H9 (cell line): ENCODE measurements around the gene VIPR1. TPM values are rescaled to one million over a fixed set of nuclear protein-coding genes. Genes with fewer than 3 reads are reported as not detected.

Source experiments
- DNase-seq: peaks from one replicate; pipeline ENCODE4 v3.0.0-alpha.2; 2017
- H2AFZ ChIP-seq: one replicate; pipeline ENCODE4 v1.6.1; 2013; ENCODE audit warnings: mild to moderate bottlenecking, low read length, control low read depth, moderate library complexity
- H2AK5ac ChIP-seq: 2 replicates; pipeline ENCODE4 v1.6.1; 2013; ENCODE audit warnings: low read length, control low read depth, mixed read lengths; ENCODE audit not compliant: insufficient read length
- H2BK120ac ChIP-seq: one replicate; pipeline ENCODE4 v1.6.1; 2013; ENCODE audit warnings: low read depth, mild to moderate bottlenecking, low read length, control low read depth, inconsistent platforms; ENCODE audit not compliant: poor library complexity, severe bottlenecking
- H2BK12ac ChIP-seq: 2 replicates; pipeline ENCODE4 v1.6.1; 2013; ENCODE audit warnings: low read length, control low read depth, mixed read lengths, low read depth; ENCODE audit not compliant: insufficient read length
- H2BK15ac ChIP-seq: 2 replicates; pipeline ENCODE4 v1.6.1; 2013; ENCODE audit warnings: low read depth, low read length, control low read depth
- H2BK20ac ChIP-seq: one replicate; pipeline ENCODE4 v1.6.1; 2013; ENCODE audit warnings: low read depth, mild to moderate bottlenecking, low read length, control low read depth, inconsistent platforms; ENCODE audit not compliant: poor library complexity, severe bottlenecking
- H2BK5ac ChIP-seq: 2 replicates; pipeline ENCODE4 v1.6.1; 2013; ENCODE audit warnings: low read length, control low read depth, mixed read lengths; ENCODE audit not compliant: insufficient read length
- H3K14ac ChIP-seq: 2 replicates; pipeline ENCODE4 v1.6.1; 2013; ENCODE audit warnings: low read length, control low read depth; ENCODE audit not compliant: insufficient read depth
- H3K18ac ChIP-seq: 2 replicates; pipeline ENCODE4 v1.6.1; 2013; ENCODE audit warnings: low read depth, mild to moderate bottlenecking, mixed read lengths, low read length, control low read depth; ENCODE audit not compliant: insufficient read length
- H3K23ac ChIP-seq: 2 replicates; pipeline ENCODE4 v1.6.1; 2013; ENCODE audit warnings: low read length, control low read depth, mixed read lengths, low read depth; ENCODE audit not compliant: insufficient read length
- H3K23me2 ChIP-seq: 2 replicates; pipeline ENCODE4 v1.6.1; 2013; ENCODE audit warnings: low read depth, mild to moderate bottlenecking, mixed read lengths, low read length, control low read depth; ENCODE audit not compliant: insufficient read length, poor library complexity, severe bottlenecking
- H3K27ac ChIP-seq: 2 replicates; pipeline ENCODE4 v1.5.1; 2013; ENCODE audit warnings: low read length, control low read depth, mixed read lengths, low read depth; ENCODE audit not compliant: insufficient read length
- H3K27me3 ChIP-seq: 2 replicates; pipeline ENCODE4 v1.6.1; 2013; ENCODE audit warnings: low read length, control low read depth, inconsistent platforms; ENCODE audit not compliant: insufficient read depth
- H3K4ac ChIP-seq: 2 replicates; pipeline ENCODE4 v1.6.1; 2013; ENCODE audit warnings: low read depth, mild to moderate bottlenecking, control low read depth, inconsistent platforms, low read length, moderate library complexity
- H3K4me1 ChIP-seq: 2 replicates; pipeline ENCODE4 v1.6.1; 2013; ENCODE audit warnings: low read length, control low read depth, inconsistent platforms; ENCODE audit not compliant: insufficient read depth
- H3K4me2 ChIP-seq: 2 replicates; pipeline ENCODE4 v1.6.1; 2013; ENCODE audit warnings: low read length, control low read depth, mixed read lengths; ENCODE audit not compliant: insufficient read length, insufficient read depth
- H3K56ac ChIP-seq: 2 replicates; pipeline ENCODE4 v1.6.1; 2013; ENCODE audit warnings: low read depth, mild to moderate bottlenecking, mixed read lengths, low read length, control low read depth; ENCODE audit not compliant: insufficient read length
- H3K79me1 ChIP-seq: 2 replicates; pipeline ENCODE4 v1.6.1; 2013; ENCODE audit warnings: low read depth, mild to moderate bottlenecking, moderate library complexity, low read length, control low read depth, inconsistent platforms; ENCODE audit not compliant: insufficient read depth, poor library complexity, severe bottlenecking
- H3K79me2 ChIP-seq: 2 replicates; pipeline ENCODE4 v1.6.1; 2013; ENCODE audit warnings: low read length, control low read depth, inconsistent platforms; ENCODE audit not compliant: insufficient read depth
- H3K9ac ChIP-seq: 2 replicates; pipeline ENCODE4 v1.6.1; 2013; ENCODE audit warnings: low read length, control low read depth, mixed read lengths; ENCODE audit not compliant: insufficient read length; ENCODE audit errors: extremely low read depth
- H3K9me3 ChIP-seq: one replicate; pipeline ENCODE4 v1.6.1; 2013; ENCODE audit warnings: low read depth, low read length, inconsistent platforms; ENCODE audit not compliant: control insufficient read depth
- H3T11ph ChIP-seq: one replicate; pipeline ENCODE4 v1.6.1; 2013; ENCODE audit warnings: mild to moderate bottlenecking, low read length, control low read depth, inconsistent platforms
- H4K20me1 ChIP-seq: one replicate; pipeline ENCODE4 v1.6.1; 2013; ENCODE audit not compliant: control insufficient read depth, insufficient read length, insufficient read depth
- H4K5ac ChIP-seq: 2 replicates; pipeline ENCODE4 v1.6.1; 2013; ENCODE audit warnings: low read depth, mild to moderate bottlenecking, mixed read lengths, low read length, control low read depth; ENCODE audit not compliant: insufficient read length
- H4K8ac ChIP-seq: replicated peaks from 2 replicates; pipeline ENCODE4 v1.6.1; 2013; ENCODE audit warnings: low read length, control low read depth, mixed read lengths, low read depth; ENCODE audit not compliant: insufficient read length
- H4K91ac ChIP-seq: 2 replicates; pipeline ENCODE4 v1.6.1; 2013; ENCODE audit warnings: low read depth, mild to moderate bottlenecking, moderate library complexity, mixed read lengths, low read length, control low read depth; ENCODE audit not compliant: insufficient read length
- H3K27ac Mint-ChIP-seq, 3 experiments: 2 replicates in 2 of 3; 3 replicates in 1 of 3; pipeline ENCODE4 v1.8.0; 2020 to 2021; ENCODE audit warnings: mixed read lengths in 3 of 3, mild to moderate bottlenecking in 1 of 3, moderate library complexity in 1 of 3
- H3K27me3 Mint-ChIP-seq: 2 replicates; pipeline ENCODE4 v1.8.0; 2021; ENCODE audit warnings: low read depth, mild to moderate bottlenecking, moderate library complexity, mixed read lengths
- H3K36me3 Mint-ChIP-seq, 3 experiments: 2 replicates in 2 of 3; 3 replicates in 1 of 3; pipeline ENCODE4 v1.8.0; 2020 to 2021; ENCODE audit warnings: low read depth in 3 of 3, mixed read lengths in 3 of 3; ENCODE audit not compliant: insufficient read depth in 1 of 3
- H3K4me1 Mint-ChIP-seq, 2 experiments: 2 replicates each; pipeline ENCODE4 v1.8.0; 2020; ENCODE audit warnings: mixed read lengths in 2 of 2
- H3K4me3 Mint-ChIP-seq, 2 experiments: 2 replicates in 1 of 2; 3 replicates in 1 of 2; pipeline ENCODE4 v1.8.0; 2020 to 2021; ENCODE audit warnings: mild to moderate bottlenecking in 2 of 2, mixed read lengths in 2 of 2, moderate library complexity in 1 of 2
- H3K9me3 Mint-ChIP-seq, 2 experiments: 2 replicates in 1 of 2; 3 replicates in 1 of 2; pipeline ENCODE4 v1.8.0; 2020; ENCODE audit warnings: mild to moderate bottlenecking in 2 of 2, mixed read lengths in 2 of 2, moderate library complexity in 1 of 2
- WGBS: extraction: QIAGEN DNeasy Blood & Tissue Kit; methylation state at CpG from one replicate; pipeline ENCODE4 v1.1.7; 2013; ENCODE audit warnings: missing lambda C conversion rate, low lambda C conversion rate, mixed read lengths; ENCODE audit not compliant: insufficient read length; ENCODE audit errors: extremely low coverage; 5-methylcytosine and 5-hydroxymethylcytosine counted together
- total RNA-seq: library from RNA; stranded (reverse); gene quantifications from 2 replicates; pipeline ENCODE4 v1.2.1, GENCODE V29; 2021
- TF ChIP-seq, protein P1 (sequence below): fragments of 200-600 bp; sonication (generic); conservative IDR thresholded peaks from 3 replicates; pipeline ENCODE4 v1.8.0; 2021; ENCODE audit warnings: antibody characterized with exemption, mild to moderate bottlenecking

Gene VIPR1
- total RNA-seq, 1 experiment from 2014 or later: 6.5 TPM

DNA sequence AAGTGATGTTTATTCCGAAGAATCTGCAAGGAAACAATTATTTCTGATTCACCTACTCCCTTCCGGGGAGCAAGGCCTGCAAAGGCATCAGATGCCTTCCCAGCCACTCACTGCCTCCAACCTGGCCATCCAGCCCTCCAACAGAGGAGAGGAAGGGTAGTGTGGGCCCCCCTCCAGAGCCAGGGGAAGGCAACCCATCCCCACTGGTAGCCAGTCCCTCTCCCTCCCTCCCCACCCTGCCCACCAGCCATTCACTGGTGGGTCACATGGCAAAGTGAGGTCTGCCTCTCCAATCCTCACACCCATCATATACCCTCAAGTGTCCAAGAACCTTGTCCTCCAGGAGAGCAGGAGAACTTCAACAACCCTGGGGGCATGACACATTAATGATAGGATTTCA lies 2.4 kb upstream of the VIPR1 start:
- Mint-ChIP-seq H3K36me3 (no peaks in the 10 kb centered on the region), H3K27me3 (peaks cover 67% of the 10 kb centered on the region), H3K27ac (no peak overlapping the region), H3K4me1 (peaks cover 37 to 51% of the 10 kb centered on the region in 2 experiments), H3K4me3 (peak overlapping the region in 1 of 2 experiments; percentile 92; a peak in 1 of 5 replicates), H3K9me3 (no peaks in the 10 kb centered on the region)
- H2BK5ac ChIP-seq: no peak overlapping the region
- H2BK15ac ChIP-seq: no peak overlapping the region
- H2BK120ac ChIP-seq: no peak overlapping the region
- WGBS: no CpG with 5 or more reads among the region's 2 CpGs
- no peak overlapping the region for H2BK12ac ChIP-seq
- no peaks in the 10 kb centered on the region for H4K20me1 ChIP-seq
- no peak overlapping the region for H4K5ac ChIP-seq
- H3K27me3 ChIP-seq: peaks cover 20% of the 10 kb centered on the region; the same call in 1 of the 2 replicates
- H4K91ac ChIP-seq: no peak overlapping the region
- H3K4ac ChIP-seq: no peak overlapping the region
- H3T11ph ChIP-seq: no peak overlapping the region
- no peak overlapping the region for H3K9ac ChIP-seq
- no peak overlapping the region for H3K18ac ChIP-seq
- H2AK5ac ChIP-seq: no peak overlapping the region
- no peak overlapping the region for H3K27ac ChIP-seq
- H3K56ac ChIP-seq: no peak overlapping the region
- no peak overlapping the region for H2BK20ac ChIP-seq
- peaks cover 18% of the 10 kb centered on the region for H3K23me2 ChIP-seq
- no peak overlapping the region for H3K23ac ChIP-seq
- no peak overlapping the region for H2AFZ ChIP-seq
- H3K9me3 ChIP-seq: no peaks in the 10 kb centered on the region
- H3K4me2 ChIP-seq: no peak overlapping the region
- TF ChIP-seq, protein P1, sequence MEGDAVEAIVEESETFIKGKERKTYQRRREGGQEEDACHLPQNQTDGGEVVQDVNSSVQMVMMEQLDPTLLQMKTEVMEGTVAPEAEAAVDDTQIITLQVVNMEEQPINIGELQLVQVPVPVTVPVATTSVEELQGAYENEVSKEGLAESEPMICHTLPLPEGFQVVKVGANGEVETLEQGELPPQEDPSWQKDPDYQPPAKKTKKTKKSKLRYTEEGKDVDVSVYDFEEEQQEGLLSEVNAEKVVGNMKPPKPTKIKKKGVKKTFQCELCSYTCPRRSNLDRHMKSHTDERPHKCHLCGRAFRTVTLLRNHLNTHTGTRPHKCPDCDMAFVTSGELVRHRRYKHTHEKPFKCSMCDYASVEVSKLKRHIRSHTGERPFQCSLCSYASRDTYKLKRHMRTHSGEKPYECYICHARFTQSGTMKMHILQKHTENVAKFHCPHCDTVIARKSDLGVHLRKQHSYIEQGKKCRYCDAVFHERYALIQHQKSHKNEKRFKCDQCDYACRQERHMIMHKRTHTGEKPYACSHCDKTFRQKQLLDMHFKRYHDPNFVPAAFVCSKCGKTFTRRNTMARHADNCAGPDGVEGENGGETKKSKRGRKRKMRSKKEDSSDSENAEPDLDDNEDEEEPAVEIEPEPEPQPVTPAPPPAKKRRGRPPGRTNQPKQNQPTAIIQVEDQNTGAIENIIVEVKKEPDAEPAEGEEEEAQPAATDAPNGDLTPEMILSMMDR: no peak
- H3K14ac ChIP-seq: no peak overlapping the region
- H3K79me1 ChIP-seq: no peaks in the 10 kb centered on the region
- H3K79me2 ChIP-seq: no peaks in the 10 kb centered on the region
- peak; percentile 24 for DNase-seq
- H3K4me1 ChIP-seq: no peaks in the 10 kb centered on the region
- no peak overlapping the region for H4K8ac ChIP-seq
